BJ (cell line): Measurements from ENCODE around the gene DUSP28. TPM values are rescaled to one million over a fixed set of nuclear protein-coding genes. Genes with fewer than 3 reads are reported as not detected.
"Not testable (repeated sequence)": the region's sequence is repeated elsewhere in the genome, so short reads cannot be mapped to it uniquely, and the experiment has no call there.

Experiments
- CTCF ChIA-PET: fragments of 350-600 bp; formaldehyde crosslinking; extraction: SDS; loops from one replicate; lab custom pipeline; 2021; ENCODE audit warnings: antibody characterized with exemption, inconsistent platforms; lab: Yijun Ruan, JAX
- POLR2A ChIA-PET: fragments of 300-600 bp; sonication (Branson Sonifier 250); formaldehyde crosslinking; extraction: SDS; loops from one replicate; lab custom pipeline; 2021; ENCODE audit warnings: antibody characterized with exemption; lab: Charles Lee
- DNase-seq: peaks from one replicate; pipeline ENCODE4 v3.0.0-alpha.2; 2011; ENCODE audit warnings: low read depth
- H3K27me3 ChIP-seq: 2 replicates; pipeline ENCODE4 v1.6.0; 2011; ENCODE audit warnings: low read length; ENCODE audit not compliant: control insufficient read depth, insufficient read depth
- H3K36me3 ChIP-seq: 2 replicates; pipeline ENCODE4 v1.5.1; 2011; ENCODE audit warnings: low read length; ENCODE audit not compliant: control insufficient read depth, insufficient read depth
- H3K4me3 ChIP-seq: 2 replicates; pipeline ENCODE4 v1.5.1; 2011; ENCODE audit warnings: low read depth, mild to moderate bottlenecking, control low read depth, low read length
- polyA plus RNA-seq: library from polyadenylated mRNA; depleted of rRNA; stranded (reverse); fragments of >200 nt; gene quantifications from 2 replicates; pipeline ENCODE4 v1.2.3, GENCODE V29; 2011
- TF ChIP-seq, protein P1 (sequence below): IDR thresholded peaks from 2 replicates; pipeline ENCODE4 v1.5.1; 2011; ENCODE audit warnings: low read depth, mild to moderate bottlenecking, control low read depth, inconsistent platforms, low read length, moderate library complexity; ENCODE audit not compliant: insufficient read depth

DUSP28 gene
- polyA plus RNA-seq, 1 experiment, result 3.1 TPM

DNA sequence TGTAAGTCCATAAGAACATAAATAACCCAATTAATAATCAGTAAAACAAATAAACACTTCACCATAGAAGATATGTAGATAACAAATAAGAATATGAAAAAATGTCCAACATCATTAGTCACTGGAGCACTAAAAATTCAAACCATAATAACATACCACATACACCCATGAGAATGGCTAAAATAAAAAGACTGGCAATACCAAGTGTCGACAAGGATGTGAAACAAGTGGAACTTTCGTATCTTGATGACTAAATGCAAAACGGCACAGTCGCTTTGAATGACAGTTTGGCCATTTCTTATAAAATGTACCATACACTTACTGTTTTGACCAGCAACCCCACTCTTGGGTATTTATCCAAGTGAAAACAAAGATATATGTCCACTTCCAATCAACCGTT is 29.1 kb upstream of the DUSP28 start:
- no peak for DNase-seq
- ChIA-PET CTCF (interaction anchor here (0.7 kb wide), 1 partner anchor 9 kb away, joined by 3 read pairs; no protein-coding TSS in a partner anchor), POLR2A (no interaction called here)
- H3K27me3 ChIP-seq, result no peaks in the 10 kb centered on the region
- TF ChIP-seq, protein P1, sequence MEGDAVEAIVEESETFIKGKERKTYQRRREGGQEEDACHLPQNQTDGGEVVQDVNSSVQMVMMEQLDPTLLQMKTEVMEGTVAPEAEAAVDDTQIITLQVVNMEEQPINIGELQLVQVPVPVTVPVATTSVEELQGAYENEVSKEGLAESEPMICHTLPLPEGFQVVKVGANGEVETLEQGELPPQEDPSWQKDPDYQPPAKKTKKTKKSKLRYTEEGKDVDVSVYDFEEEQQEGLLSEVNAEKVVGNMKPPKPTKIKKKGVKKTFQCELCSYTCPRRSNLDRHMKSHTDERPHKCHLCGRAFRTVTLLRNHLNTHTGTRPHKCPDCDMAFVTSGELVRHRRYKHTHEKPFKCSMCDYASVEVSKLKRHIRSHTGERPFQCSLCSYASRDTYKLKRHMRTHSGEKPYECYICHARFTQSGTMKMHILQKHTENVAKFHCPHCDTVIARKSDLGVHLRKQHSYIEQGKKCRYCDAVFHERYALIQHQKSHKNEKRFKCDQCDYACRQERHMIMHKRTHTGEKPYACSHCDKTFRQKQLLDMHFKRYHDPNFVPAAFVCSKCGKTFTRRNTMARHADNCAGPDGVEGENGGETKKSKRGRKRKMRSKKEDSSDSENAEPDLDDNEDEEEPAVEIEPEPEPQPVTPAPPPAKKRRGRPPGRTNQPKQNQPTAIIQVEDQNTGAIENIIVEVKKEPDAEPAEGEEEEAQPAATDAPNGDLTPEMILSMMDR, result no peak
- no peak overlapping the region for H3K4me3 ChIP-seq
- peaks cover under 1% of the 10 kb centered on the region; the same call in 1 of the 2 replicates for H3K36me3 ChIP-seq

DNA sequence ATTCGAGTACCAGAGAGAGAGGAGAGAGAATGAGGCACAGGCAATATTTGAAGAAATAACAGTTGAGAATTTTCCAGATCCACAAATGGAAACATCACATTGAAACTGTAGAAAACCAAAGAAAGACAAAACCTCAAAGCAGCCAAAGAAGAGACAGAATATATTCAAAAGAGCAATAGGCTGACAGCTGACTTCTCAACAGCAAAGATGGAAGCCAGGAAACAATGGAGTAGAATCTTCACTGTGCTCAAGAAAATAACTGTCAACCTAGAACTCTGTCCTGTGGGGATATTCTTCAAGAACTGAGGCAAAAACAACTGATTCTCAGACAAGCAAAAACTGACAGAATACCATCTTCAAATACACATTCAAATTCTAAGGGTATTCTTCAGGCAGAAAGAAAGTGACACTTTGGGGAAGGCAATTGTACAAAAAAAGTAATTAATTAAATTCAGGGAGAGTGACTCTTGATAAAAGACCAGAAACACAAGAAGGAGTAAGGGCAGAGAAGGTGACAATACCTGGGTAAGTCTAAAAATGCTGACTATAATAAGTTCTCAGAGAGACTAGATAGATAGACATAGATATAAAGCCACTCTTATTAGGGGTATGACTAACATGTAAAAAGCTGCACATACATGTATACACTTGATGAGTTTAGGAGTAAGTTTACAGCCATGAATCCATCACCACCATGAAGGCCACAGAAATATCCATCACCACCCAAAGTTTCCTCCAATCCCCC is 28.0 kb upstream of the DUSP28 start:
- DNase-seq, result no peak
- Histone ChIP-seq H3K36me3 (no peaks in the 10 kb centered on the region; the same call in 1 of the 2 replicates), H3K4me3 (no peak overlapping the region), H3K27me3 (no peaks in the 10 kb centered on the region)
- POLR2A ChIA-PET, result no interaction called here
- CTCF ChIA-PET, result interaction anchor here (1.4 kb wide), 1 partner anchor 18 kb away, joined by 3 read pairs; no protein-coding TSS in a partner anchor
- TF ChIP-seq, protein P1, result no peak

DNA sequence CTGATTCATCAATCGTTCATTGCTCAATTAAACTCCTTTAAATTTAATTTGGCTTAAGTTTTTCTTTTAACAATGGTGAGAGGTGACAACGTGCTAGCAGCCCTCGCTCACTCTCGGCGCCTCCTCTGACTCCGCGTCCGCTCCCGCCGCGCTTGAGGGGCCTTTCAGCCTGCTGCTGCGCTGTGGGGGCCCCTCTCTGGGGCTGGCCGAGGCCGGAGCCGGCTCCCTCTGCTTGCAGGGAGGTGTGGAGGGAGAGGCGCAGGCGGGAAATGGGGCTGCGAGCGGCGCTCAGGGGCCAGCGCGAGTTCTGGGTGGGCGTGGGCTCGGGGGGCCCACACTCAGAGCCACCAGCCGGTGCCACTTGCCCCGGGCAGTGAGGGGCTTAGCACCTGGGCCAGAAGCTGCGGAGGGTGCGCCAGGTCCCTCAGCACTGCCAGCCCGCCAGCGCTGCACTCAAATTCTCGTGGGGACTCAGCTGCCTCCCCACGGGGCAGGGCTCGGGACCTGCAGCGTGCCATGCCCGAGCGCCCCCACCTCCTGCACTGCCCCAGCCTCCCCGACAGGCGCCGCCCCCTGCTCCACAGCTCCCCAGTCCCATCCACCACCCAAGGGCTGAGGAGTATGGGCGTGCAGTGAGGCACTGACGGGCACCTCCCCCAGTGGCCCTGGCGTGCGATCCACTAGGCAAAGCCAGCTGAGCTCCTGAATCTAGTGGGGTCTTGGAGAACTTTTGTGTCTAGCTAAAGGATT is 22.0 kb upstream of the DUSP28 start:
- TF ChIP-seq, protein P1, result no peak
- Histone ChIP-seq H3K4me3 (no peak overlapping the region), H3K27me3 (no peaks in the 10 kb centered on the region), H3K36me3 (peaks cover 5% of the 10 kb centered on the region)
- ChIA-PET POLR2A (no interaction called here), CTCF (no interaction called here)
- no peak for DNase-seq

DNA sequence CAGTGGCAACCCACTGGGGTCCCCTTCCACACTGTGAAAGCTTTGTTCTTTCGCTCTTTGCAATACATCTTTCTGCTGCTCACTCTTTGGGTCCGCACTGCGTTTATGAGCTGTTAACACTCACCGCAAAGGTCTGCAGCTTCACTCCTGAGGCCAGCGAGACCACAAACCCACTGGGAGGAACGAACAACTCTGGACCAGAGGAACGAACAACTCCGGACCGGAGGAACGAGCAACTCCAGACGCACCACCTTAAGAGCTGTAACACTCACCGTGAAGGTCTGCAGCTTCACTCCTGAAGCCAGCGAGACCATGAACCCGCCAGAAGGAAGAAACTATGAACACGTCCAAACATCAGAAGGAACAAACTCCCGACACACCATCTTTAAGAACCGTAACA is 21.1 kb upstream of the DUSP28 start:
- H3K4me3 ChIP-seq, DNase-seq, POLR2A ChIA-PET, H3K27me3 ChIP-seq, H3K36me3 ChIP-seq: not testable (repeated sequence)
- CTCF ChIA-PET, result interaction anchor here (1.3 kb wide), 1 partner anchor 28 kb away, joined by 4 read pairs; no protein-coding TSS in a partner anchor

DNA sequence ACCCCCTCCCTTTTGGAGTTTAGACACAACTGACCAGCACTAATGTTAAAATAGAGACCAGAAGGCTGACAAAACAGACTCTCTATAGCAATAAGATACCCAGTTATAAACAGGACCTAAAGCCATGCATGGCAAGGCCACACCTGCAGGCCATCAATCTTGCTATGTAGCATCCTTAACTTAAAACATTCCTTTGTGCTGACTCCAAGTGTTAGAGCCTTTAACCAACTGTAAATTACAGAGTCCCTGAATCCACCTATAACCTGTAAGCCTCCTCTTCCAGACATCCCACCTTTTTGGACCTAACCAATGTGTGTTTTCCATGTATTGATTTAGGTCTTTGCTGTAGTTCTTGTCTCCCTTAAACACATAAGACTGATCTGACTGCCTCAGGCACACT is 20.3 kb upstream of the DUSP28 start:
- TF ChIP-seq, protein P1, result no peak
- no peak overlapping the region for H3K4me3 ChIP-seq
- POLR2A ChIA-PET, result no interaction called here
- no peak for DNase-seq
- H3K36me3 ChIP-seq, result peaks cover 5% of the 10 kb centered on the region
- CTCF ChIA-PET, result interaction anchor here (0.5 to 1.3 kb wide), 2 partner anchors 9 to 27 kb away, joined by 3 to 4 read pairs; no protein-coding TSS in a partner anchor
- no peaks in the 10 kb centered on the region for H3K27me3 ChIP-seq
